NCI-H2227 treated with DMSO at 0.1 percent for 48 hours (cell line): Measurements from ENCODE around the gene FXN.
A peak's percentile ranks its signal among the peaks of the same experiment; 100 is the strongest.
"Not testable (repeated sequence)": the region's sequence is repeated elsewhere in the genome, so short reads cannot be mapped to it uniquely, and the experiment has no call there.

Experiments
- DNase-seq: peaks from one replicate; lab custom pipeline; 2025; lab: John Stamatoyannopoulos, UW

FXN gene

GRCh38 chr9:69027355-69028097 lies 8.0 kb upstream of the FXN start:
- DNase-seq, result peak; percentile 37

- no peak for DNase-seq
These were observed 6.8 kb upstream of the FXN start for GRCh38 chr9:69028754-69029153.

- no peak for DNase-seq
These were observed 6.0 kb upstream of the FXN start for GRCh38 chr9:69029535-69029934.

- DNase-seq, result no peak
These were observed 4.5 kb upstream of the FXN start for GRCh38 chr9:69030851-69031645.

GRCh38 chr9:69034071-69034470 lies 1.5 kb upstream of the FXN start:
- no peak for DNase-seq

GRCh38 chr9:69036309-69036708 lies 757 bp downstream of the FXN start:
- DNase-seq, result no peak

- DNase-seq, result no peak
These were observed 1.2 kb downstream of the FXN start for GRCh38 chr9:69036799-69037198.

- DNase-seq, result no peak
These were observed 5.1 kb downstream of the FXN start for GRCh38 chr9:69040646-69041045.

- DNase-seq, result no peak
These were observed 9.0 kb downstream of the FXN start for GRCh38 chr9:69044240-69045219.

GRCh38 chr9:69045821-69046220 lies 10.3 kb downstream of the FXN start:
- DNase-seq, result no peak

- no peak for DNase-seq
These were observed 11.2 kb downstream of the FXN start for GRCh38 chr9:69046723-69047122.

- DNase-seq, result no peak
These were observed 11.8 kb downstream of the FXN start for GRCh38 chr9:69047371-69047770.

- no peak for DNase-seq
These were observed 13.5 kb downstream of the FXN start for GRCh38 chr9:69049094-69049493.

- not testable (repeated sequence) for DNase-seq
These were observed 15.4 kb downstream of the FXN start for GRCh38 chr9:69050936-69051335.

GRCh38 chr9:69054989-69055388 lies 19.4 kb downstream of the FXN start:
- DNase-seq, result no peak

- no peak for DNase-seq
These were observed 20.8 kb downstream of the FXN start for GRCh38 chr9:69056191-69056815.

GRCh38 chr9:69058101-69058500 lies 22.5 kb downstream of the FXN start:
- DNase-seq, result no peak

GRCh38 chr9:69060766-69061165 lies 25.2 kb downstream of the FXN start:
- DNase-seq, result no peak

GRCh38 chr9:69062195-69062594 lies 26.6 kb downstream of the FXN start:
- no peak for DNase-seq

GRCh38 chr9:69063839-69064238 lies 28.3 kb downstream of the FXN start:
- DNase-seq, result no peak

- DNase-seq, result no peak
These were observed 30.1 kb downstream of the FXN start for GRCh38 chr9:69065660-69066059.

GRCh38 chr9:69066955-69067354 lies 31.4 kb downstream of the FXN start:
- DNase-seq, result no peak
